Occipital lobe (tissue), 2 donors: ENCODE results near the gene CNDP1. TPM values are rescaled to one million over a fixed set of nuclear protein-coding genes. Genes with fewer than 3 reads are reported as not detected.
A peak's percentile ranks its signal among the peaks of the same experiment; 100 is the strongest.

Experiments used
- DNase-seq: peaks from one replicate; lab custom pipeline; 2025; lab: John Stamatoyannopoulos, UW
- total RNA-seq: library from RNA; depleted of rRNA; stranded (reverse); fragments of >200 nt; gene quantifications from one replicate; pipeline ENCODE4 v1.2.3, GENCODE V29; 2014

CNDP1 gene
- total RNA-seq, 1 donor from 2014 or later, result 0.16 TPM

DNA sequence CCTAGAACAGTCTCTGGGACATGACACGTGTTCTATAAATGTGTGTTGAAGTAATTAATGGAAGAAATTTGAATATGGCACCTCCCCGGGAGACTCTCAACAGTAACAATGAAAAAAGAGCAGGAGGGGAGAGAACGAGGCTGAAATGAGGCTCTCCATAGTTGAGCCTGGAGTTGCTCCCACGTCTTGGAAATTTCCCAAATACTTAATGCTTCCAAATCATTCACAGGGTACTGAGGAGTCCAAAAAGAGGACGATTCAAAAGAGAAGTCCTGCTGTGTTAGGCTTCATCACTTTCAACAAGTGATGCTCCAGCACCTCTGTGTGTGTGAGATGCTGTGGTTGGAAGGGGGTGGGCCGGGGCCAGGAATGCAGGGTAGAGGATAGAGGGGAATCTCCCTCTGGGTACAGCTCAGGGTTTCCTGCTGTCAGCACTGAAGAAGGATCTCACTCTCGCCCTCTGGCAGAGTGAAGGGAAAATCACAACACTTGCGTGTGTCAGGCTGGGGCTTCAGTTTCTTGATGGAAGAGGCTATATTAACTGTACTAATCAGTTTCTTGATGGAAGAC, 45.3 kb downstream of the CNDP1 start:
- no peak for DNase-seq

DNA sequence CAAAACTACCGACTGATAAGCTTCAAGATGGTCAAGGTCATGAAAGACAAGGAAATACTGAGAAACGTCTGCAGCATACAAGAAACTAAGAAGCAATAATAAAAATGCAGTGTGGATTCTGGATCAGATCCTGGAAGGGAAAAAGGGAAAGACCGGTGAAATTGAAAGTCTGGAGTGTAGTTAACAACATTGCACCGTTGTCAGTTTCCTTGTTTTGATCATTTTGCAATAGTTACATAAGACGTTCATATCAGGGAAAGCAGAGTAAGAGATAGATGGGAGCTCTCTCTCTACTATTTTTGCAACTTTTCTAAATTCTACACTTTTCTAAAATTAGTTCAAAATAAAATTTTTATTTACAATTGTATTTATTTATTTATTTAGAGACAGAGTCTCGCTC, 48.3 kb downstream of the CNDP1 start:
- DNase-seq, result no peak

DNA sequence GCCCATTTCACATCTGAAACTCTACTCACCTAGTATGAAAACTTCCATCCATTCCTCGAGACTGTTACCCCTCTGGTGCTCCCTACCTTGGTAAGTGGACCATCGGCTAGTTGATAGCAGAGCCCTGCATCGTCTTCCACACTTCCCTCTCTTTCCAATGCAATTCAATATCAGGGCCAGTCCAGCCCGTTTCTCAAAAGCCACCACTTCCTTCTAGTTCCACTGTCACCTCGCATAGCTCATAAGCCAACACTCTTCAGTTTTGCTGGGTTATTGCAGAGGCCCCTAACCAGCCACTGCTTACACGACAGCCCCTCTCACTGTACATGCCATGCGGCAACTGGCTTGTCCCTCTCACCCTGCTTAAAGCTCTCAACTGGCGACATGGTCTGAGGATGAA, 53.1 kb downstream of the CNDP1 start:
- DNase-seq, result no peak

DNA sequence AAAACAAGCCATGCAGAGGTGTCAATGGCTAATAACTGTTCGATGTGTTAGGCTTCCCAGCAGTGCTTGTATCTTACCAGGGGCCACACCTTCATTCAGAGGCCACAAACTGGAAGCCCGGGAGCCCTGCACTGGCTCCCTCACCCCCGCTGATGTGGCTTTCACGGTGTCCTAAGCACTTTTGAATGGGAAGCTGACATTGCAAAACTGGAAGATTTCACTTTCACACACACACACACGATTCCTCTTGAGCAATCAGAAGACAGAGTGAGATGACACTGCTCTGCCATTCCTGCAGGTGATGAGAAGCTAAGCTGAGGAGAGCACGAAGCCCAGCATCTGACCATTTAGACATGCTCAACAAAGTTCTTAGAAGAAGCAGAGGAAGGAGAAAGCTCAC, 54.7 kb downstream of the CNDP1 start:
- DNase-seq, result no peak

DNA sequence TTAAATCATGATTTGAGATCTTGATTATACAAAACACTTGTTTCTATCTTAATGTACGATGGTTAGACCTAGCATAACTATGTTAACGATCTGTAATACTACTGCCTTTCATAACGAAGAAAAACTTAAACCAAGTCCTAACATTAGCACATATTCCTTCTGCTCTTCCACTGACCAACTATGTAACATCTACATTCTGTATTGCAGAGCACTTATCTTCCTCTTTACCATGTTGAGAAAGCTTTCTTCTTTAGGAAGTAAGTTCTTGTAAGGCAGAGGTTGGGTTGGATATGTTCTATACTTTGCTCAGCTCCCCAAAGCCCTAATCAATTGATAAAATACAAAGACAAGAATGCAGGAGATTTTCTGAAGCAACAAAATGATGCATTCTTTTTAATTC, 55.5 kb downstream of the CNDP1 start:
- no peak for DNase-seq

DNA sequence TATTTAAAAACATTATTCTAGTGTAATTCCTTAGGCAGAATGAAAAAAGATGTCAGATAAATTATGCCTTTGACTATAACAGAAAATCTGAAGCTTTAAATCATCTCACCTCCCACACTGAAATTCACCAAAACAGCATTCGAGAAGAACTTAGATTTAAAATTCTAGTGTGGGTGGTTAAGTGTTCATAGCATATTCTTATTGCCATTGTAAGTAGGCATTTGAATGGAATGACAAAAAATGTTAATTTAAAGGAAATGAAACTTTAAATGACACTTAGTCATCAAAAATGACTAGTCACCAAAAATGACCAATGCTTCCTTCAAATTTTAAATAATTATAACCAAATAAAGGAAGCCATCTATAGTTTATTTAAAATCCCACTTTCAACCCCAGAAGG, 56.4 kb downstream of the CNDP1 start:
- DNase-seq, result no peak

DNA sequence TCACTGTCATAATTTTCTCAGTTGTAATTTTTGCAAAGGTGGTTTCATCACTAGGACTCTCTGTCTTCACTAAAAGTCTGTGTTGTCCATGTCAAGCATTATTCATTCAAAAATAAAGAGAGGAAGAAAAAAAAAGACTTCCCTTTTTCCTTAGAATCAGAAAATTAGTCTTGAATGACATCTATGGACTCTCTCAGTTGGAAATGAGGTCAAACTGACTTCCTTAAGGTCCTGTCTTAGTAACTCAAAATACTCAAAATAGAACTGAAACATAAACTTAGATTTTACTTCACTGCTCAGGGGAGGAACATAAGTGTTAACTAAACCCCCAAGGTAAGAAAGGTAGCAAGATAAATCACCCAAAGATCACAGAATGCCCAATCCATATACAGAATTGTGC, 61.1 kb downstream of the CNDP1 start:
- no peak for DNase-seq

DNA sequence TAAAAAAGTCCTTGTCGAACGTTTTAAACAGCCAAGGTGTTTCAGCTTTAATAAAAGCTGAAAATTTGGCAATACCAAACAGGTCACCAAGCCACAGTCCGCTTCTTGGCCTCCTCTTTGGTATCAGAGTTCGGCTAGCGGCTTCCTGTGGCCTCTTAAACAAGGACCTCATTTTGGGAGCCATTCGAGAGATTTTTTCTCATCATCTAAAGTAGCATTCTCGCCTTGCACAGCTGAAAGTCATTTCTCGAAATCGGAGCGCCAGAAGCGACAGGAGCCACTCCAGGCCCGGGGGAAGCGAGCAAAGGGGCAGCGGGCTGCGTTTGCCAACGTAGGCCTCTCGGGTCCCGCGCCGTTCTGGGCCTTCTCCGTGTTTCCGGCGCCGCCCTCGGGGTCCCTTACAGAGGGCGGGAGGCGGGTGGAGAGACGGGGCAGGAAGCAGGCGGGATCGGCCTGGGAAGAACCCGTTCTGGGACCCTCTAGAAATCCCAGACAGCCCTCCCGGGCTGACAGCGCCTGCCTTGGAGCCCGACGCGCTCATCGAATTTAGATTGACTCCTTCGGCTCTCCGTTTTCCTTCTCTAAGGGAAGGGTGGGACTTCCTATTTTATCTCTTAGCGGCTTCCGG, 62.8 kb downstream of the CNDP1 start:
- DNase-seq, result peak; percentile 68

DNA sequence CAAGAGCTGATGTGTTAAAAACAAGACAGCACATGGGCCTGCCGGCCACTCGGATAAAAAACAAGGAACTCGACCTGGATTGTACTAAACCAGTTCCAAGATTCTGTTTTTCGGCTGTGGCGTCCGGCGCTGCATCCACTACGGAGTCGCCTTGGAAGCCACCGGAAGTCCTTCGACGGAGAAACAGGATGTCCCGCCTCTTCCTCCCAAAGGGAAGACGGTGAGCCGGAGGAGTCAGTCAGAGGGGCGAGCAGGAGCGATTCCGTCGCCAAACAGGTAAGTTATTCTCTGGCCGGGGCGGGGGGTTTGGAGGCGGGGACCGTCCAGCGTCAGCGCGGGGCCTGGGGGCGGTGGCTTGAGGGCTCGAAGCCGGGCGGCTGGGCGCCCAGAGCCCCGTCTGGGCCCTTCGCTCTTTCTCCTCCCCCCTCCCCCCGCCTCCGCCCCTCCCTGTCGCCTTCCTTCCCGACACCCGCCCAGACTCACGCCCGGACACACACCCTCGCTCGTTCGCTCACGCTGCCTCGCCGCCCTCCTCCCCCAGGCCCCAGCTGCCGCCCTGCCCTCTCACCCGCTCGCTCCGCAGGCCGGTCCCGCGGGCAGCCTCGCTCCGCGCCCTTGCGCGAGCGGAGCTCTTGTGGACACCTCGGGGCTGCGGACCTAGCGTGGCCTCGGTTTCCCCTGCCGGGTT, 63.5 kb downstream of the CNDP1 start, which contains the start of gene ZNF407:
Gene ZNF407 (plus strand): TSS at position 209 of the 688 bp plus-strand sequence. CDS start 33,150 bp downstream, outside the sequence.
- DNase-seq, result peak; percentile 85

DNA sequence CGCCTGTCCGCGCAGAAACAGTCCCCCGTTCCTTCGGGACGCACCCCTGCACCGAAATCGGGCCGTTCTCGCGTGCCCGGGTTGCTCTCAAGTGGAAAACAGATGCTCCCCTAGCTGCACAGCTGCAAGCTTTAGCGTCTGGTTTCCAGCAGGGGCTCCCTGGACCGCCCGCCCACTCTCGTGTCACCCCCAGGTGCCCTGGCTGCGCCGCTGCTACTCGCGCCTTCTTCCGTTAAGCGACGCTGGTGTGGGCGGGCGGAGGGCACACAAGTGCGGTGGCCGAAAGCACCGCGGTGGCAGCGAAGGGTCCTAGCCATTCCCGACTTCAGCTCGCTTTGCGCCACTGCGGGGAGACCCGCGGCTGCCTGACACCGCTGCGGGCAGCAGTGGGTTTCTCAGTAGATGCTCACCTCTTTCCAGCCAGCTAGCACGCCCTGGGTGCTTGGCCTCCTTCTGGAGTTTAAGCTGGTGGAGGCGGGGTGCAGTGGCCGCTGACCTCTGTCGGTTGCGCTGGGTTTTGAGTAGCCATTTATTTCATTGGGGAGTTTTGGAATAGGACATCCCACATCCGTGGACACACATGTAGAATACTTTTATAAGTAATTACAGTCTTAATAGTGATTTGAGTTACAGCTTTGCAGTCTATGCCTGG, 64.2 kb downstream of the CNDP1 start:
- peak; percentile 46 for DNase-seq

DNA sequence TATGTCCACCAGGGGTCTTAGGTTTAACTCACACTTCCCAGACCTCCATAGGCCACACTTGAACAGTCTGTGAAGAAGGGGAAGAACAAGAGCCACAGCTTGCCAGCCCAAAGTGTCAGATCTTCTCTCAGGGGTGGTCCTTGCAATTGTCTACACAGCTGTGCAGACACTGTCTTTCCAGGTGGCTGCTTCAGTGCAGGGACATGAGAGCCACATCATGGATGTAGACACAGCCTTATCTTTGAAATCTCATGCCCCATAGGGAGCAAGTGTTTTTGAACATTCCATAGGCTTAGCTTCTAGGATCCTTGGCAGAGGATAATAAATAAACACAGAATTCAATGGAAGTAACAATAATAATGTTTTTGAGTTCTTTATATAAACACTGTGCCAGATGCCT, 70.1 kb downstream of the CNDP1 start:
- no peak for DNase-seq

DNA sequence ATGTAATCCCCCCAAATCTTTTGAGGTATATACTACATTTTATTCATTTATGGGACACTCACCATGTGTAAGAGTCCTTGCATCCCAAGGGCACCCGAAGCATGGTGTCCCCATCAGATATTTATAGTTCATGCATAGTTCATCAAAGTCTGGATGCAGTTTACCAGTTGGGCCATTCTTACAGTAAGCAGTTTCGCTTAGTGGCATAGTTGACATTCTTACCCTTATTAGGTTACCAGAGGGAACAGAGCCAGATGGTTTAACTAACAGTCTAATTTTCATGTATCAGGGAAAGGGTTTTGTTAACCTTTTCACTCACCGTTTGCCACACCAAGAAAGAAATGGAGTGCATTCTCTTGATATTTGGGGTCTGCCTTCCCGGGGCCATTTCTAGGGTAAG, 70.5 kb downstream of the CNDP1 start:
- no peak for DNase-seq

DNA sequence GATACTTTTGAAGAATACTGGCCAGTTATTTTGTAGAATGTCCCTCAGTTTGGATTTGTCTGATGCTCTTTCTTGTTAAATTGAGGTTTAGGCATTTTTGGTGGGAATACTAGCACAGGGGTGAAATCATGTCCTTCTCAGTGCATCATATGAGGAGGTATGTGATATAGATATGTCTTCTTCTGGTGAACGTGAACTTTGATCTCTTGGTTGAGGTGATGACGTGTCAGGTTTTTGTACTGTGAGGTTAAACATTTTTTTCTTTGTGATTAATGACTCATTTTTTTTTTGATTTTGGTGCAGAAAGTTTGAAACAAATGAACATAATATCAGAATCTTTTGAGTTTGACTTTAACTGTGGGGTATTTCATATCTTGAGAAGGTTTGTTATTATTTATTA, 74.4 kb downstream of the CNDP1 start:
- no peak for DNase-seq

DNA sequence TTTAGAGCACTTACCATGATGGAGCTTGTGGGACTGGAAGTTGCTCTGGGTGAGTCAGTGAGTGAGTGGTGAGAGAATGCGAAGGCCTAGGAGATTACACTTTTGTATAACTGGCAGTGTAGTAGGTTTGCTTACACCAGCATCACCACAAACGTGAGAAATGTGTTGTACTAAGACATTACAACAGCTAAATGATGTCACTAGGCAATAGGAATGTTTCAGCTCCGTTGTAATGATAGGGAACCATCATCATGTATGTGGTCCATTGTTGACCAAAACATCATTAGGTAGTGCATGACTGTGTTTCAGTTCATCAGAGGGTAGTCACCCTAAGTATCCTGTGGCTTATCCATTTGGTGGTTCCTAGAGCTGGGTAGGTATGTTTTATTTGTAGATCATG, 75.2 kb downstream of the CNDP1 start:
- no peak for DNase-seq

DNA sequence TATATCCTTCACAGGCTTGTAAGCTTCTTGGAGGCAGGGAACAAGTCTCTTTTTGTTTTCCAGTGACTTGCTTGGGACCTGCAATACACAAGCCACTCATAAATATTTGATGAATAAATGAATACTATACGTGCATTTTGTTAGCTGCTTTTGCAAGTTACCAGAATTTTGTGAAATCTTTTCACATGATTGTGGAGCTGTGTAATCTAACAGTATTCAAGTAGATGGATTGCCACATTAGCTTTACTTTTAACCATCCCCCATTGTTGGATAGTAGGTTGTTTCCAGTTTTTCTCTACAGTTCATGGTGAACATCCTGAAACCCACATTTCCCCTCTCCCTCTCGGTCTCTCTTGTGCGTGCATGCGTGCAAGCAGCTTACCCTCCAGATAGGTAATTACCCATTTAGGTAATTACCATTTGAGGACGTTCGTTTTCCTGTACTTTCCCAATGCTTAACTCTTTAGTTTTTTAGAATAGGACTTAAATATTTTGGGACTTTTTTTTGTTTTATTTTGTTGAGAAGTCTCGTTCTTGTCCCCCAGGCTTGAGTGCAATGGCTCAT, 75.8 kb downstream of the CNDP1 start:
- no peak for DNase-seq

DNA sequence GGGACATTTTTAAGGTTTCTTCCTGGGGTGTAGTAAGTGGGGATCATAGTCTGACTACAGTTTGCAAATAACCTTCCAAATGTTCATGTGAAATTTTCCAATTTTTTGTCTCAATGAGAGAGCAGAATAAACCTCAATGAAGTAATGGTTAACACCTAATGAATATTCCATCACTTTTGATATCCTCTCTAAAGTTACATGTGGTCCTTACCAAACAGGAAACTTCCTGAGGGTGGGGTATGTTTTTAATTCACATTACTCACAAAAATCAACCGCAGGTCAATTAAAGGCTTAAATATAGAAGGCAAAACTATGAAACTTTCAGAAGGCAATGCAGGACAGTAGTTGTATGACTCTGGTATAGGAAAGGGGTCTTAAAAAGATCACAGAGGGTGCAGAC, 76.6 kb downstream of the CNDP1 start:
- no peak for DNase-seq

DNA sequence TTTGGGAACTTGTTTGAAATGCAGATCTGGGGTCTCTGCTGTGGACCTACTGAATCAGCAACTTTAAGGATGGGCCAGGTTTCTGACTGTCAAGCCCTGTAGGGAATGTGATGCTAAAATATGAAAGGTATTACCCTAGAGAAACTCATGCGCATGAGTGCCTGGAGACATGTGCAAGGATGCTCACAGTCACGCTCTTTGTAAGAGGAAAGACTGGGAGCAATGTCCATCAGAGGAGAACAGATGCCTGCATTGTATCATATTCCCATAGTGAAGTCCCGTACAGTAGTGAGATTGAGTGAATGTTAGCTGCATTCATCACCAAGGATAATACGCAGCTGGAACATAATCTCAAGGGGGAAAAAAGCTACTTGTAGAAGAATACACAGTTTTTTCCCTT, 77.5 kb downstream of the CNDP1 start:
- DNase-seq, result no peak

DNA sequence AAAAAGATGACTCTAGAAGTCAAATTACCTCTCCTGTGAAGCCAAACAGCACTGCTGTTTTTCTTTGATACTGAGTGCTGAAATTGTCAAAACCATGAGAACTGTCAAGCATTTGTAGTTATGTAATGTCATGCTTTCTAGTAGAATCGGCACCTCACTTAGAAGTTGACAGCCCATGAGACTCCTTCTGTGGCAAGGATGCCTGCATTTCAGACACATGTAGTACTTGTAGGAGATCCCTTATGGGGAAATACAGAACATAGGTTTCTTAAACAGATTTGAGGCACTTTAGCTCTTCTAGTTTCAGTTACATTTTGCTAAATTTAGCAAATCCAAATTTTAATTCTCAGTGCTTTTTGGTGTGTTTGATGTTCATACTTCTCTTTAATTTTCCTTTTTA, 79.1 kb downstream of the CNDP1 start:
- DNase-seq, result no peak

DNA sequence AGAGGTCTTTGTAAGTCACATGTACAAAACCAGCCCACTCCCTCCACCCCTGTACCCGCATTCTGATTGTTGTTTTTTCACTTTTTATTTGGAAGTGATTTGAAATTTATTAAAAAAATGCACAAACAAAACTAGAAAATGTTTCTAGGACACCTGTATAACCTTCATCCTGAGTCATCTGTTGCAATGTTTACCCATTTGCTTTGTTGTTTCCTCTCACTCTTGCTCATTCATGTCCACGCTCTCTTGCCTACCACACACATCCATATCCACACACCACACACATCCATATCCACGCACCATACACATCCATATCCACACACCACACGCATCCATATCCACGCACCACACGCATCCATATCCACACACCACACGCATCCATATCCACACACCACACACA, 82.2 kb downstream of the CNDP1 start:
- no peak for DNase-seq

DNA sequence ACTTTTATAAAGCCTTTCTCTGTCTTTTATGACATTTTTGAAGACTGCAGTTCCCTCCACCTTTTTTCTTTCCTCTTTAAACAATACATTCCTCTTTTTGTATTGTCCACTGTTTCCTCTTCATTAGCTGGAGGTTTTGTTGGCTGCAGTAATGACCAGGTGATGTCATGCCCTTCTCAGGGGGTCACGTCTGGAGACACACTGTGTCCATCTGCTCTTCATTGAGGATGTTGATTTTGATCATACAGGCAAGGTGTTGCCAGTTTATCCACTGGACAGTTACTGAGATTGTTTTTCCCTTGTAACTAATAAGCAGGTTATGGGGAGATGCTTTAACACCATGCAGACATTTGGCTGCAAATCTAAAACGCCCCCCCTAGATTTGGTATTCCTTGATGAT, 83.2 kb downstream of the CNDP1 start:
- no peak for DNase-seq

DNA sequence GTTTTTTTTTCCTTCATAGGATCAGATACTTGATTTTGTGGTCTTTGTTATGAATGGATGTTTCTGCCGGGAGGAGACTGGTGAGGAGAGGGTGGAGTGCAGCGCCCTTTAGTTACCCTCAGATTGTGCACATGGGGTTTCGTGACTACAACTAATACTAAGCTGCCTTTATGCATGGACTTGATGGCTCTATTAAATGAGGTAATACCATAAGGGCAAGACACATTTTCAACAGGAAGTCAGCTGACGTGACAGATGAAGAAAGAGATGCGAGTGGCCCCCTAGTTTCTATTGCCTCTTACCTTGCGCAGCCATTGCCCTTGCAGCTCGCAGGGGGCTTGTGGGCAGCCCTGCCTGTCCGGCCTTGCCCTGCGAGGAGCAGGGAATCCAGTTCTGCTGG, 87.8 kb downstream of the CNDP1 start:
- DNase-seq, result no peak
